Hematopoietic multipotent progenitor cell treated with erythropoietin and hydrocortisone succinate and interleukin-3 and kit ligand, for 8 days (in vitro differentiated cells): ENCODE results near the gene GDE1.
A peak's percentile ranks its signal among the peaks of the same experiment; 100 is the strongest.

ENCODE experiments used
- DNase-seq: peaks from one replicate; pipeline ENCODE4 v3.0.0-alpha.2; 2015

Gene GDE1

GRCh38 chr16:19523559-19524355, 1.9 kb upstream of the GDE1 start, which contains the start of gene CCP110:
TSS of gene CCP110 (plus strand) at chr16:19523942. CDS start at chr16:19527882, 3,940 bp downstream.
- DNase-seq = peak; percentile 97

- no peak for DNase-seq
Measured at GRCh38 chr16:19523184-19523558, 1.3 kb upstream of the GDE1 start.

GRCh38 chr16:19522760-19523159, 862 bp upstream of the GDE1 start:
- no peak for DNase-seq

- DNase-seq = no peak
Measured at GRCh38 chr16:19522397-19522732, 467 bp upstream of the GDE1 start.

GRCh38 chr16:19520861-19521331, 1.0 kb downstream of the GDE1 start:
- peak; percentile 95 for DNase-seq

GRCh38 chr16:19518388-19518787, 3.5 kb downstream of the GDE1 start:
- no peak for DNase-seq

GRCh38 chr16:19517424-19518089, 4.3 kb downstream of the GDE1 start:
- DNase-seq = peak; percentile 89

- DNase-seq = no peak
Measured at GRCh38 chr16:19515757-19516156, 6.1 kb downstream of the GDE1 start.

GRCh38 chr16:19513377-19514053, 8.4 kb downstream of the GDE1 start:
- peak; percentile 49 for DNase-seq

GRCh38 chr16:19512297-19512696, 9.6 kb downstream of the GDE1 start:
- no peak for DNase-seq

GRCh38 chr16:19507867-19508266, 14.0 kb downstream of the GDE1 start:
- no peak for DNase-seq

- no peak for DNase-seq
Measured at GRCh38 chr16:19506965-19507364, 14.9 kb downstream of the GDE1 start.

- peak; percentile 1 for DNase-seq
Measured at GRCh38 chr16:19505600-19506303, 16.1 kb downstream of the GDE1 start.

GRCh38 chr16:19503461-19504075, 18.3 kb downstream of the GDE1 start:
- DNase-seq = no peak

- peak; percentile 88 for DNase-seq
Measured at GRCh38 chr16:19502395-19503131, 19.3 kb downstream of the GDE1 start.

- DNase-seq = no peak
Measured at GRCh38 chr16:19499481-19499880, 22.4 kb downstream of the GDE1 start.

- DNase-seq = no peak
Measured at GRCh38 chr16:19499006-19499405, 22.9 kb downstream of the GDE1 start.

- DNase-seq = no peak
Measured at GRCh38 chr16:19497176-19497575, 24.7 kb downstream of the GDE1 start.

GRCh38 chr16:19490619-19491018, 31.3 kb downstream of the GDE1 start:
- DNase-seq = no peak

- peak; percentile 87 for DNase-seq
Measured at GRCh38 chr16:19488213-19488640, 33.7 kb downstream of the GDE1 start.

- DNase-seq = peak; percentile 66
Measured at GRCh38 chr16:19486750-19487325, 35.1 kb downstream of the GDE1 start.
